ENCODE data around the gene PCDH15. TPM values are rescaled to one million over a fixed set of nuclear protein-coding genes. Genes with fewer than 3 reads are reported as not detected.

Gene PCDH15
- total and polyA plus RNA-seq, 2 of the 13 experiments (the other 11 are each of a cell fraction or from before 2014, with no cell fraction given), result not detected

- TF ChIP-seq BRCA1 (CRISPR knock-in tag; IDR thresholded peaks at IDR 0.05) (no peak), HNRNPK (IDR thresholded peaks at IDR 0.05; ENCODE audit: low read depth, low read length, poor library complexity, severe bottlenecking) (no peak)
Observed at GRCh38 chr10:53846809-53847208, 954.2 kb downstream of the PCDH15 start (continued).

- no peaks in the 10 kb centered on the region for H3K27me3 ChIP-seq (ENCODE audit: control insufficient read depth in 1 of 2, insufficient read depth in 2 of 2, low read length in 2 of 2)
- 0% methylated on average over 1 of the region's 1 CpG for WGBS (ENCODE audit: low lambda C conversion rate)
- BruUV-seq (replicated peaks), result no TSS peak
- POLR2A ChIA-PET, result no interaction called here
- no peaks in the 10 kb centered on the region for H3K36me3 ChIP-seq (replicated peaks in 1 of 2; ENCODE audit: control insufficient read depth in 1 of 2, insufficient read depth in 2 of 2, low read length in 2 of 2)
- in situ Hi-C loops (cut with HindIII; ENCODE audit: extremely low pct_ligation_motif_present, low pct_unique_long_range_greater_than_20kb) (loop anchor here (25.0 kb wide), 1 partner anchor 543 kb away; no protein-coding TSS in a partner anchor), intact Hi-C loops (cut with micrococcal nuclease; ENCODE audit: unreplicated experiment) (loop anchor here (10.0 kb wide), 1 partner anchor 261 kb away; no protein-coding TSS in a partner anchor)
- H4K20me1 ChIP-seq (ENCODE audit: insufficient read depth, low read length), result no peaks in the 10 kb centered on the region; the same call in 1 of the 2 replicates
- no peak overlapping the region for H3K27ac ChIP-seq (ENCODE audit: extremely low read length, insufficient read depth, low read length)
- DNase-seq (ENCODE audit: low spot score) (no peak), FAIRE-seq (no peak), ATAC-seq (no peak)
- no peak for TF ChIP-seq FOXK2 (IDR thresholded peaks at IDR 0.05)
- no peak overlapping the region for H3K4me3 ChIP-seq (replicated peaks in 1 of 3; ENCODE audit: insufficient read depth in 1 of 3, low read depth in 2 of 3, low read length in 3 of 3)
- H3K9ac ChIP-seq (ENCODE audit: insufficient read depth, low read depth, low read length), result no peak overlapping the region
- no peaks in the 10 kb centered on the region for H3K79me2 ChIP-seq (ENCODE audit: insufficient read depth, low read length)
- no peak overlapping the region for H2AFZ ChIP-seq (ENCODE audit: low read length)
- CTCF ChIA-PET (ENCODE audit: low intra/inter-chr PET ratio, low total read pairs), result no interaction called here
- H3K4me1 ChIP-seq (ENCODE audit: insufficient read depth, low read length), result no peaks in the 10 kb centered on the region
- no peak overlapping the region for H3K4me2 ChIP-seq (ENCODE audit: low read depth, low read length)
- no peaks in the 10 kb centered on the region for H3K9me3 ChIP-seq (ENCODE audit: low read length)
Observed at GRCh38 chr10:53843736-53844362, 957.2 kb downstream of the PCDH15 start.

GRCh38 chr10:53841483-53842145 lies 959.4 kb downstream of the PCDH15 start:
- intact Hi-C loops (cut with micrococcal nuclease; ENCODE audit: unreplicated experiment), result loop anchor here (10.0 kb wide), 1 partner anchor 263 kb away; no protein-coding TSS in a partner anchor
- ATAC-seq, result no peak
- POLR2A ChIA-PET, result no interaction called here
- TF ChIP-seq, protein P1, sequence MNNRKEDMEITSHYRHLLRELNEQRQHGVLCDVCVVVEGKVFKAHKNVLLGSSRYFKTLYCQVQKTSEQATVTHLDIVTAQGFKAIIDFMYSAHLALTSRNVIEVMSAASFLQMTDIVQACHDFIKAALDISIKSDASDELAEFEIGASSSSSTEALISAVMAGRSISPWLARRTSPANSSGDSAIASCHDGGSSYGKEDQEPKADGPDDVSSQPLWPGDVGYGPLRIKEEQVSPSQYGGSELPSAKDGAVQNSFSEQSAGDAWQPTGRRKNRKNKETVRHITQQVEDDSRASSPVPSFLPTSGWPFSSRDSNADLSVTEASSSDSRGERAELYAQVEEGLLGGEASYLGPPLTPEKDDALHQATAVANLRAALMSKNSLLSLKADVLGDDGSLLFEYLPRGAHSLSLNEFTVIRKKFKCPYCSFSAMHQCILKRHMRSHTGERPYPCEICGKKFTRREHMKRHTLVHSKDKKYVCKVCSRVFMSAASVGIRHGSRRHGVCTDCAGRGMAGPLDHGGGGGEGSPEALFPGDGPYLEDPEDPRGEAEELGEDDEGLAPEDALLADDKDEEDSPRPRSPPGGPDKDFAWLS (CRISPR knock-in tag; IDR thresholded peaks at IDR 0.05; ENCODE audit: borderline replicate concordance), result no peak
- TF ChIP-seq, protein P2, sequence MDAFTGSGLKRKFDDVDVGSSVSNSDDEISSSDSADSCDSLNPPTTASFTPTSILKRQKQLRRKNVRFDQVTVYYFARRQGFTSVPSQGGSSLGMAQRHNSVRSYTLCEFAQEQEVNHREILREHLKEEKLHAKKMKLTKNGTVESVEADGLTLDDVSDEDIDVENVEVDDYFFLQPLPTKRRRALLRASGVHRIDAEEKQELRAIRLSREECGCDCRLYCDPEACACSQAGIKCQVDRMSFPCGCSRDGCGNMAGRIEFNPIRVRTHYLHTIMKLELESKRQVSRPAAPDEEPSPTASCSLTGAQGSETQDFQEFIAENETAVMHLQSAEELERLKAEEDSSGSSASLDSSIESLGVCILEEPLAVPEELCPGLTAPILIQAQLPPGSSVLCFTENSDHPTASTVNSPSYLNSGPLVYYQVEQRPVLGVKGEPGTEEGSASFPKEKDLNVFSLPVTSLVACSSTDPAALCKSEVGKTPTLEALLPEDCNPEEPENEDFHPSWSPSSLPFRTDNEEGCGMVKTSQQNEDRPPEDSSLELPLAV (CRISPR knock-in tag; conservative IDR thresholded peaks at IDR 0.05; ENCODE audit: low read depth), result no peak
- no peak for TF ChIP-seq ZNF530 (CRISPR knock-in tag; IDR thresholded peaks at IDR 0.05; ENCODE audit: low read depth)
- no peak for TF ChIP-seq ZNF746 (CRISPR knock-in tag; IDR thresholded peaks at IDR 0.05)
- TF ChIP-seq, protein P3, sequence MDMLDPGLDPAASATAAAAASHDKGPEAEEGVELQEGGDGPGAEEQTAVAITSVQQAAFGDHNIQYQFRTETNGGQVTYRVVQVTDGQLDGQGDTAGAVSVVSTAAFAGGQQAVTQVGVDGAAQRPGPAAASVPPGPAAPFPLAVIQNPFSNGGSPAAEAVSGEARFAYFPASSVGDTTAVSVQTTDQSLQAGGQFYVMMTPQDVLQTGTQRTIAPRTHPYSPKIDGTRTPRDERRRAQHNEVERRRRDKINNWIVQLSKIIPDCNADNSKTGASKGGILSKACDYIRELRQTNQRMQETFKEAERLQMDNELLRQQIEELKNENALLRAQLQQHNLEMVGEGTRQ (IDR thresholded peaks at IDR 0.05; ENCODE audit: low read depth, low read length), result no peak
- TF ChIP-seq, protein P3 (CRISPR knock-in tag; IDR thresholded peaks at IDR 0.05; ENCODE audit: borderline replicate concordance), result no peak

More at GRCh38 chr10:53841483-53842145, 959.4 kb downstream of the PCDH15 start:
- DNase-seq (ENCODE audit: low spot score), result no peak
- Histone ChIP-seq H3K27ac (ENCODE audit: extremely low read length, insufficient read depth, low read length) (no peak overlapping the region), H4K20me1 (ENCODE audit: insufficient read depth, low read length) (no peaks in the 10 kb centered on the region; the same call in 1 of the 2 replicates), H3K36me3 (replicated peaks in 1 of 2; ENCODE audit: control insufficient read depth in 1 of 2, insufficient read depth in 2 of 2, low read length in 2 of 2) (no peaks in the 10 kb centered on the region), H3K79me2 (ENCODE audit: insufficient read depth, low read length) (no peaks in the 10 kb centered on the region), H3K4me2 (ENCODE audit: low read depth, low read length) (no peak overlapping the region), H3K9me3 (ENCODE audit: low read length) (no peaks in the 10 kb centered on the region), H3K27me3 (ENCODE audit: control insufficient read depth in 1 of 2, insufficient read depth in 2 of 2, low read length in 2 of 2) (no peaks in the 10 kb centered on the region), H3K4me1 (ENCODE audit: insufficient read depth, low read length) (no peaks in the 10 kb centered on the region), H3K4me3 (replicated peaks in 1 of 3; ENCODE audit: insufficient read depth in 1 of 3, low read depth in 2 of 3, low read length in 3 of 3) (no peak overlapping the region), H3K9ac (ENCODE audit: insufficient read depth, low read depth, low read length) (no peak overlapping the region), H2AFZ (ENCODE audit: low read length) (no peak overlapping the region)
- WGBS (ENCODE audit: low lambda C conversion rate), result 2% methylated on average over 9 of the region's 9 CpGs
- CTCF ChIA-PET (ENCODE audit: low intra/inter-chr PET ratio, low total read pairs), result no interaction called here
- in situ Hi-C loops (cut with HindIII; ENCODE audit: extremely low pct_ligation_motif_present, low pct_unique_long_range_greater_than_20kb), result loop anchor here (25.0 kb wide), 1 partner anchor 546 kb away; no protein-coding TSS in a partner anchor
- BruUV-seq (replicated peaks), result no TSS peak
- FAIRE-seq, result no peak

All from HepG2 (cell line).